Measurements from ENCODE around the gene HRAS.
"Not testable (repeated sequence)": the region's sequence is repeated elsewhere in the genome, so short reads cannot be mapped to it uniquely, and the experiment has no call there.

HRAS gene

DNA sequence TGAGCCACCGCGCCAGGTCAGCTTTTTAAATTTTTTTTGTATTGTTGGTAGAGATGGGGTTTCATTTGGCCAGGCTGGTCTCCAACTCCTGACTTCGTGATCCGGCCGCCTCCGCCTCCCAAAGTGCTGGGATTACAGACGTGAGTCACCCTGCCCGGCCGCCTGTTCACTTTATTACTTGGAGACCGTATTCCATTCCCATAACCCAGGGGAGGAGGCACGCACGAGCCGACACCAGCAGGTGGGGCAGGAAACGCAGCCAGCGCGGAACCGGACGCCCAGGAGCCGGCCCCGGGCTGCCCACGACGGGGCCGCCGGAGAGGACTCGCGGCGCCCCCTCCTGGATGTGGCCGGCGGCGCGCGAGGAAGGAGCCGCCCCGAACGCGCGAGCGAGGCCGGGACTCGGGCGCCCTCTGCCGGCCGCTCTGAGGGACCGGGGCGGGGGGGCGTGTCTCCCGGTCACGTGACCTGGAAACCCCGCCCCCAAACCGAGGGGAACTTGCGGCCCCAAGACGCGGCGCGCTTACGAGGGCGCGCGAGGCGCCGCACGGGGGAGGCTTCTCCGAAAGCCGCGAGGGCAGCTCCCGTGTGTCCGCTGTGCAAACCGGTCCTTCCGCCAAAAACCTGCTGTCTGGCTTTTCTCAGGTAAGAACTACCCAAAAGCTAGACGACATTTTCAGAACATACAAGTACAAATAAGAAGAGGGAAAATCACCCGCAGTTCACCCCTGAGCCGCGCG is 16.7 kb downstream of the HRAS start:
- peak; percentile 98 for DNase-seq (ENCODE audit: low read depth)
- peak overlapping the region; percentile 52 for H3K4me3 ChIP-seq (ENCODE audit: low read length)
- TF ChIP-seq CTCF (conservative IDR thresholded peaks at IDR 0.05; ENCODE audit: low read length), result peak; percentile 40

GRCh38 chr11:516918-517685 is 18.3 kb downstream of the HRAS start:
- not testable (repeated sequence) for DNase-seq (ENCODE audit: low read depth); H3K4me3 ChIP-seq (ENCODE audit: low read length)

- TF ChIP-seq CTCF (conservative IDR thresholded peaks at IDR 0.05; ENCODE audit: low read length), result no peak
- DNase-seq (ENCODE audit: low read depth), result no peak
- no peak overlapping the region for H3K4me3 ChIP-seq (ENCODE audit: low read length)
These were observed 19.0 kb downstream of the HRAS start for GRCh38 chr11:516400-516799.

GRCh38 chr11:515131-515530 is 20.2 kb downstream of the HRAS start:
- no peak overlapping the region for H3K4me3 ChIP-seq (ENCODE audit: low read length)
- no peak for DNase-seq (ENCODE audit: low read depth)
- no peak for TF ChIP-seq CTCF (conservative IDR thresholded peaks at IDR 0.05; ENCODE audit: low read length)

GRCh38 chr11:514606-515005 is 20.8 kb downstream of the HRAS start:
- H3K4me3 ChIP-seq (ENCODE audit: low read length), result no peak overlapping the region
- TF ChIP-seq CTCF (conservative IDR thresholded peaks at IDR 0.05; ENCODE audit: low read length), result no peak
- no peak for DNase-seq (ENCODE audit: low read depth)

- DNase-seq (ENCODE audit: low read depth), result no peak
- no peak for TF ChIP-seq CTCF (conservative IDR thresholded peaks at IDR 0.05; ENCODE audit: low read length)
- no peak overlapping the region for H3K4me3 ChIP-seq (ENCODE audit: low read length)
These were observed 22.4 kb downstream of the HRAS start for GRCh38 chr11:512761-513595.

GRCh38 chr11:508956-509355 is 26.4 kb downstream of the HRAS start:
- no peak for TF ChIP-seq CTCF (conservative IDR thresholded peaks at IDR 0.05; ENCODE audit: low read length)
- peak; percentile 58 for DNase-seq (ENCODE audit: low read depth)

More at GRCh38 chr11:508956-509355, 26.4 kb downstream of the HRAS start:
- H3K4me3 ChIP-seq (ENCODE audit: low read length), result no peak overlapping the region
